PC-3 (cell line): Measurements from ENCODE around the gene SAPCD1. TPM values are rescaled to one million over a fixed set of nuclear protein-coding genes. Genes with fewer than 3 reads are reported as not detected.

Source experiments
- ATAC-seq: fragments of 200-7000 bp; cut with Tn5 transposase; 2 replicates; pipeline ENCODE4 v1.9.1; 2020; ENCODE audit warnings: mild to moderate bottlenecking, moderate library complexity
- BruUV-seq: library from RNA; stranded (reverse); fragments of 400-500 nt; replicated peaks from 2 replicates; lab custom pipeline; 2021; lab: Mats Ljungman, UMichigan
- CTCF ChIA-PET: fragments of 300-600 bp; sonication (Branson Sonifier 250); formaldehyde crosslinking; loops from one replicate; lab custom pipeline; 2022; ENCODE audit warnings: antibody characterized with exemption; lab: Charles Lee
- POLR2A ChIA-PET: fragments of 300-600 bp; sonication (Branson Sonifier 250); formaldehyde crosslinking; loops from one replicate; lab custom pipeline; 2022; ENCODE audit warnings: antibody characterized with exemption; ENCODE audit not compliant: unreplicated experiment; lab: Charles Lee
- DNase-seq: peaks from one replicate; pipeline ENCODE4 v3.0.0-alpha.2; 2015
- H2AFZ ChIP-seq: fragments of 300-600 bp; sonication (generic); 2 replicates; pipeline ENCODE4 v1.6.0; 2016; ENCODE audit warnings: antibody characterized with exemption, low read length
- H3F3A ChIP-seq: fragments of 300-600 bp; sonication (generic); one replicate; pipeline ENCODE4 v1.6.0; 2017; ENCODE audit warnings: antibody characterized with exemption, low read length, control low read depth, mild to moderate bottlenecking; ENCODE audit not compliant: unreplicated experiment
- H3K27ac ChIP-seq: fragments of 300-600 bp; sonication (generic); 2 replicates; pipeline ENCODE4 v1.5.1; 2016; ENCODE audit warnings: mild to moderate bottlenecking, low read length
- H3K27me3 ChIP-seq: fragments of 300-600 bp; sonication (generic); 2 replicates; pipeline ENCODE4 v1.6.1; 2016; ENCODE audit warnings: low read length, mixed read lengths
- H3K36me3 ChIP-seq: fragments of 300-600 bp; sonication (generic); 2 replicates; pipeline ENCODE4 v1.6.1; 2016; ENCODE audit warnings: low read depth, mixed run types, low read length, mixed read lengths
- H3K4me1 ChIP-seq: fragments of 300-600 bp; sonication (generic); 2 replicates; pipeline ENCODE4 v1.5.1; 2016; ENCODE audit warnings: low read length; ENCODE audit not compliant: insufficient read depth
- H3K4me2 ChIP-seq: fragments of 300-600 bp; sonication (generic); 2 replicates; pipeline ENCODE4 v1.6.0; 2016; ENCODE audit warnings: low read length
- H3K4me3 ChIP-seq: fragments of 300-600 bp; sonication (generic); 2 replicates; pipeline ENCODE4 v1.5.1; 2016; ENCODE audit warnings: mild to moderate bottlenecking, low read length, mixed read lengths
- H3K79me2 ChIP-seq: fragments of 300-600 bp; sonication (generic); 2 replicates; pipeline ENCODE4 v1.6.1; 2017; ENCODE audit warnings: low read length, mixed read lengths
- H3K9ac ChIP-seq: fragments of 300-600 bp; sonication (generic); 2 replicates; pipeline ENCODE4 v1.6.0; 2016; ENCODE audit warnings: mild to moderate bottlenecking, low read length
- H3K9me2 ChIP-seq: fragments of 300-600 bp; sonication (generic); replicated peaks from 2 replicates; pipeline ENCODE4 v1.6.1; 2016; ENCODE audit warnings: mixed run types, low read length, mixed read lengths
- H3K9me3 ChIP-seq: fragments of 300-600 bp; sonication (generic); 2 replicates; pipeline ENCODE4 v1.6.1; 2016; ENCODE audit warnings: low read length, mixed read lengths
- H4K20me1 ChIP-seq: fragments of 300-600 bp; sonication (generic); 2 replicates; pipeline ENCODE4 v1.6.1; 2016; ENCODE audit warnings: low read length, mixed read lengths
- EZH2 ChIP-seq: fragments of 300-600 bp; sonication (generic); IDR thresholded peaks from one replicate; pipeline ENCODE4 v1.6.1; 2017; ENCODE audit warnings: antibody characterized with exemption, mild to moderate bottlenecking, low read length; ENCODE audit not compliant: unreplicated experiment
- EZH2phosphoT487 ChIP-seq: fragments of 300-600 bp; sonication (generic); IDR thresholded peaks from 2 replicates; pipeline ENCODE4 v1.6.1; 2018; ENCODE audit warnings: mild to moderate bottlenecking, antibody characterized with exemption, low read length, borderline replicate concordance
- intact Hi-C: fragments of 100-400 bp; cut with micrococcal nuclease; formaldehyde crosslinking; loops from 2 replicates; pipeline ENCODE4 v1.9.0; 2023
- total RNA-seq: library from RNA; depleted of rRNA; stranded (reverse); fragments of >200 nt; gene quantifications from 2 replicates; pipeline ENCODE4 v1.2.3, GENCODE V29; 2014
- TF ChIP-seq, protein P1 (sequence below): fragments of 300-600 bp; sonication (generic); conservative IDR thresholded peaks from 2 replicates; pipeline ENCODE4 v1.5.1; 2017; ENCODE audit warnings: antibody characterized with exemption, low read depth, mild to moderate bottlenecking, low read length

The SAPCD1 gene
- total RNA-seq, 1 experiment from 2014 or later = 4.2 TPM

DNA sequence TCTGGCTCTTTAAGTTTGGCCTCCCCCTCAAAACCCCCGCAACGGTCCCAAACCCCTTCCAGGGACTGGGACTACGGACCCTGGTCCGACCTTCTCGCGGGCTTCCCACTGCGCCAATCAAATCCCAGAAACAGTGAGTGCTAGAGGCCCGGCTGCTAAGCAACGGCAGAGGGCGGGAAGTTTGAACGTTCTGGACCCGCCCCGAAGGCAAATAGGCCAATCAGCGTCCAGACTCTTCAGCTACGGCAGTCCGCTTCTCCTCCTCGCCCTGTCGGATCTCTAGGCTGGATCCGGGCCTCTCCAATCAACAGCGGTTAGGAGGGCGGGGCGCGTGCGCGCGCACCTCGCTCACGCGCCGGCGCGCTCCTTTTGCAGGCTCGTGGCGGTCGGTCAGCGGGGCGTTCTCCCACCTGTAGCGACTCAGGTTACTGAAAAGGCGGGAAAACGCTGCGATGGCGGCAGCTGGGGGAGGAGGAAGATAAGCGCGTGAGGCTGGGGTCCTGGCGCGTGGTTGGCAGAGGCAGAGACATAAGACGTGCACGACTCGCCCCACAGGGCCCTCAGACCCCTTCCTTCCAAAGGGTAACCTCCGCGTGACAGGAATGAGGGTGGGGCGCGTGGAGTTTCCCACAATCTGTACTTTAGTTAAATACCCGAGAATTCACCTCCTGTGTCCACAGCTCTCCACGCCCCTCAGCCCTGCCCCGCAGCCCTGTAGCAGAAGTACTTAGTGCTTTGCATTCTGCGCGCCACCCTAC is 22.6 kb upstream of the SAPCD1 start, which contains the start of gene MSH5:
MSH5 (plus strand) TSS at position 367 of the 758 bp plus-strand sequence. CDS start 462 bp downstream, outside the sequence.
- H3K4me2 ChIP-seq = peak within 1 kb of the TSS; percentile 98
- peaks cover 34% of the 10 kb centered on the region for H3K79me2 ChIP-seq
- peak within 1 kb of the TSS; percentile 79 for H3K4me3 ChIP-seq
- DNase-seq = peak; percentile 99
- H3K9me3 ChIP-seq = no peaks in the 10 kb centered on the region
- H3K4me1 ChIP-seq = peaks cover 42% of the 10 kb centered on the region
- intact Hi-C loops = loop anchor here (1.0 to 5.0 kb wide), 3 partner anchors 60 to 92 kb away; partner anchors contain the start of genes HSPA1A and HSPA1L
- TF ChIP-seq EZH2phosphoT487 (no peak), EZH2 (no peak)
- TF ChIP-seq, protein P1, sequence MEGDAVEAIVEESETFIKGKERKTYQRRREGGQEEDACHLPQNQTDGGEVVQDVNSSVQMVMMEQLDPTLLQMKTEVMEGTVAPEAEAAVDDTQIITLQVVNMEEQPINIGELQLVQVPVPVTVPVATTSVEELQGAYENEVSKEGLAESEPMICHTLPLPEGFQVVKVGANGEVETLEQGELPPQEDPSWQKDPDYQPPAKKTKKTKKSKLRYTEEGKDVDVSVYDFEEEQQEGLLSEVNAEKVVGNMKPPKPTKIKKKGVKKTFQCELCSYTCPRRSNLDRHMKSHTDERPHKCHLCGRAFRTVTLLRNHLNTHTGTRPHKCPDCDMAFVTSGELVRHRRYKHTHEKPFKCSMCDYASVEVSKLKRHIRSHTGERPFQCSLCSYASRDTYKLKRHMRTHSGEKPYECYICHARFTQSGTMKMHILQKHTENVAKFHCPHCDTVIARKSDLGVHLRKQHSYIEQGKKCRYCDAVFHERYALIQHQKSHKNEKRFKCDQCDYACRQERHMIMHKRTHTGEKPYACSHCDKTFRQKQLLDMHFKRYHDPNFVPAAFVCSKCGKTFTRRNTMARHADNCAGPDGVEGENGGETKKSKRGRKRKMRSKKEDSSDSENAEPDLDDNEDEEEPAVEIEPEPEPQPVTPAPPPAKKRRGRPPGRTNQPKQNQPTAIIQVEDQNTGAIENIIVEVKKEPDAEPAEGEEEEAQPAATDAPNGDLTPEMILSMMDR = no peak
- H4K20me1 ChIP-seq = no peaks in the 10 kb centered on the region
- H3K9ac ChIP-seq = peak within 1 kb of the TSS; percentile 95
- peak within 1 kb of the TSS; percentile 87 for H3K27ac ChIP-seq
- peak; percentile 77 for ATAC-seq
- peaks cover 5% of the 10 kb centered on the region; the same call in 1 of the 2 replicates for H3K36me3 ChIP-seq
- no peaks in the 10 kb centered on the region for H3K9me2 ChIP-seq
- TSS peak; percentile 62 for BruUV-seq
- peak within 1 kb of the TSS; percentile 93 for H2AFZ ChIP-seq
- CTCF ChIA-PET = interaction anchor here (0.6 to 1.0 kb wide), 3 partner anchors 13 to 419 kb away, joined by 3 to 4 read pairs (median 3); no protein-coding TSS in a partner anchor
- no peaks in the 10 kb centered on the region for H3F3A ChIP-seq
- no peaks in the 10 kb centered on the region for H3K27me3 ChIP-seq
- POLR2A ChIA-PET = interaction anchor here (0.5 to 1.0 kb wide), 4 partner anchors 13 to 1577 kb away, joined by 3 to 4 read pairs (median 3); partner anchors contain the start of gene GPANK1

DNA sequence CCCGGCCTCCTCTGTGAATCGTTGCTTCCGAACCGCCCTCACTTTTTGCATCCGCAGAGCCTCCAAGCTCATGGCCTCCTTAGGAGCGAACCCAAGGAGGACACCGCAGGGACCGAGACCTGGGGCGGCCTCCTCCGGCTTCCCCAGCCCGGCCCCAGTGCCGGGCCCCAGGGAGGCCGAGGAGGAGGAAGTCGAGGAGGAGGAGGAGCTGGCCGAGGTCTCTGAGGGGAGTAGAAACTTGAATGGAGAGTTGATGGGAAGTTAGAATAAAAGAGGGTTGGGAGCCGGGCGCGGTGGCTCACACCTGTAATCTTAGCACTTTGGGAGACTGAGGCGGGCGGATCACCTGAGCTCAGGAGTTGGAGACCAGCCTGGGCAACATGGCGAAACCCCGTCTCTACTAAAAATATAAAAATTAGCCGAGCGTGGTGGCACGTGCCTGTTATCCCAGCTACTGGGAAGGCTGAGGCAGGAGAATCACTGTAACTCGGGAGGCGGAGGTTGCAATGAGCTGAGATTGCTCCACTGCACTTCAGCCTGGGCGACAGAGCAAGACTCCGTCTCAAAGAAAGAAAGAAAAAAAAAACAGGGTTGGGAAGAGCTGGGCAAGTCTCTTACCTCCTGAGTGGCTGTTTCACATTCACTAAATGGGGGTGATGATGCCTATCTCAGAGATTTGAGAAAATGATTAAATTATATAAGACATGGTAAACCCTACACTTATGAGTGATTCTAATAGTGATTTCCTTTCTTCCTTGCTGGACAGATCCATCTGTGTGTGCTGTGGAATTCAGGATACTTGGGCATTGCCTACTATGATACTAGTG is 21.8 kb upstream of the SAPCD1 start:
- peak overlapping the region; percentile 95 for H3K9ac ChIP-seq
- no peaks in the 10 kb centered on the region for H3K9me3 ChIP-seq
- H2AFZ ChIP-seq = peak overlapping the region; percentile 93
- CTCF ChIA-PET = interaction anchor here (1.0 kb wide), 1 partner anchor 29 kb away, joined by 3 read pairs; no protein-coding TSS in a partner anchor
- H3K9me2 ChIP-seq = no peaks in the 10 kb centered on the region
- no TSS peak for BruUV-seq
- no peak for ATAC-seq
- TF ChIP-seq EZH2 (no peak), EZH2phosphoT487 (no peak)
- TF ChIP-seq, protein P1 = no peak
- no peaks in the 10 kb centered on the region for H3K27me3 ChIP-seq
- no peaks in the 10 kb centered on the region for H4K20me1 ChIP-seq
- peaks cover 42% of the 10 kb centered on the region for H3K4me1 ChIP-seq
- peak overlapping the region; percentile 98 for H3K4me2 ChIP-seq
- H3K79me2 ChIP-seq = peaks cover 26% of the 10 kb centered on the region
- H3K36me3 ChIP-seq = peaks cover 5% of the 10 kb centered on the region; the same call in 1 of the 2 replicates
- no peaks in the 10 kb centered on the region for H3F3A ChIP-seq
- peak overlapping the region; percentile 72 for H3K27ac ChIP-seq
- H3K4me3 ChIP-seq = peak overlapping the region; percentile 79
- no peak for DNase-seq
- intact Hi-C loops = no loop called here
- POLR2A ChIA-PET = interaction anchor here (0.6 kb wide), 1 partner anchor 12 kb away, joined by 3 read pairs; no protein-coding TSS in a partner anchor
